Osteocyte (in vitro differentiated cells): ENCODE results near the gene FRMD8. TPM values are rescaled to one million over a fixed set of nuclear protein-coding genes. Genes with fewer than 3 reads are reported as not detected.
A peak's percentile ranks its signal among the peaks of the same experiment; 100 is the strongest.

Source experiments
- DNase-seq: peaks from one replicate; pipeline ENCODE4 v3.0.0; 2021; ENCODE audit warnings: mixed read lengths; ENCODE audit not compliant: unreplicated experiment; ENCODE audit errors: extremely low spot score
- H3K27ac Mint-ChIP-seq: one replicate; pipeline ENCODE4 v1.8.0; 2021; ENCODE audit warnings: mild to moderate bottlenecking, mixed read lengths; ENCODE audit not compliant: unreplicated experiment
- H3K27me3 Mint-ChIP-seq: one replicate; pipeline ENCODE4 v1.8.0; 2021; ENCODE audit warnings: mixed read lengths; ENCODE audit not compliant: unreplicated experiment
- H3K36me3 Mint-ChIP-seq: one replicate; pipeline ENCODE4 v1.8.0; 2021; ENCODE audit warnings: mixed read lengths; ENCODE audit not compliant: unreplicated experiment
- H3K4me1 Mint-ChIP-seq: one replicate; pipeline ENCODE4 v1.8.0; 2021; ENCODE audit warnings: mixed read lengths; ENCODE audit not compliant: unreplicated experiment
- H3K4me3 Mint-ChIP-seq: one replicate; pipeline ENCODE4 v1.8.0; 2021; ENCODE audit warnings: mild to moderate bottlenecking, moderate library complexity, mixed read lengths; ENCODE audit not compliant: unreplicated experiment
- H3K9me3 Mint-ChIP-seq: one replicate; pipeline ENCODE4 v1.8.0; 2021; ENCODE audit warnings: mixed read lengths; ENCODE audit not compliant: unreplicated experiment
- CTCF ChIP-seq: fragments of 200-600 bp; sonication (generic); IDR thresholded peaks from 2 replicates; pipeline ENCODE4 v1.5.0; 2021; ENCODE audit warnings: antibody characterized with exemption, mild to moderate bottlenecking, moderate library complexity
- total RNA-seq: library from RNA; stranded (reverse); gene quantifications from 2 replicates; pipeline ENCODE4 v1.2.1, GENCODE V29; 2021

Gene FRMD8
- total RNA-seq, 1 donor from 2014 or later: 62.8 TPM

DNA sequence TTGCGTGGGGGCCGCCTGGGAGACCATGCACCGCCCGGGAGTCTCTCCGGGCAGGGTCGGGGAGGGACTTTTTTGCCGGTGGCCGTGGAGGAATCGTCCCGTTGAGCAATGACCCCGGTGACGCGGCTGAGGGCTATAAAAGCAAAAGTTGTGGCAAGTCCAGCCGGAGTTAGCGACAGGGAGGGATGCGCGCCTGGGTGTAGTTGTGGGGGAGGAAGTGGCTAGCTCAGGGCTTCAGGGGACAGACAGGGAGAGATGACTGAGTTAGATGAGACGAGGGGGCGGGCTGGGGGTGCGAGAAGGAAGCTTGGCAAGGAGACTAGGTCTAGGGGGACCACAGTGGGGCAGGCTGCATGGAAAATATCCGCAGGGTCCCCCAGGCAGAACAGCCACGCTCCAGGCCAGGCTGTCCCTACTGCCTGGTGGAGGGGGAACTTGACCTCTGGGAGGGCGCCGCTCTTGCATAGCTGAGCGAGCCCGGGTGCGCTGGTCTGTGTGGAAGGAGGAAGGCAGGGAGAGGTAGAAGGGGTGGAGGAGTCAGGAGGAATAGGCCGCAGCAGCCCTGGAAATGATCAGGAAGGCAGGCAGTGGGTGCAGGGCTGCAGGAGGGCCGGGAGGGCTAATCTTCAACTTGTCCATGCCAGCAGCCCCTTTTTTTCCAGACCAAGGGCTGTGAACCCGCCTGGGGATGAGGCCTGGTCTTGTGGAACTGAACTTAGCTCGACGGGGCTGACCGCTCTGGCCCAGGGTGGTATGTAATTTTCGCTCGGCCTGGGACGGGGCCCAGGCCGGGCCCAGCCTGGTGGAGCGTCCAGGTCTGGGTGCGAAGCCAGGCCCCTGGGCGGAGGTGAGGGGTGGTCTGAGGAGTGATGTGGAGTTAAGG lies 36.4 kb downstream of the FRMD8 start, which contains the start of gene NEAT1:
Gene NEAT1, plus strand, starts transcription at position 166 of the 883 bp plus-strand sequence.
- Mint-ChIP-seq H3K27me3 (no peaks in the 10 kb centered on the region), H3K9me3 (no peaks in the 10 kb centered on the region), H3K4me1 (peaks cover 82% of the 10 kb centered on the region), H3K4me3 (peak within 1 kb of the TSS; percentile 98), H3K36me3 (peaks cover 42% of the 10 kb centered on the region), H3K27ac (peak within 1 kb of the TSS; percentile 99)
- DNase-seq: peak; percentile 98
- no peak for TF ChIP-seq CTCF

DNA sequence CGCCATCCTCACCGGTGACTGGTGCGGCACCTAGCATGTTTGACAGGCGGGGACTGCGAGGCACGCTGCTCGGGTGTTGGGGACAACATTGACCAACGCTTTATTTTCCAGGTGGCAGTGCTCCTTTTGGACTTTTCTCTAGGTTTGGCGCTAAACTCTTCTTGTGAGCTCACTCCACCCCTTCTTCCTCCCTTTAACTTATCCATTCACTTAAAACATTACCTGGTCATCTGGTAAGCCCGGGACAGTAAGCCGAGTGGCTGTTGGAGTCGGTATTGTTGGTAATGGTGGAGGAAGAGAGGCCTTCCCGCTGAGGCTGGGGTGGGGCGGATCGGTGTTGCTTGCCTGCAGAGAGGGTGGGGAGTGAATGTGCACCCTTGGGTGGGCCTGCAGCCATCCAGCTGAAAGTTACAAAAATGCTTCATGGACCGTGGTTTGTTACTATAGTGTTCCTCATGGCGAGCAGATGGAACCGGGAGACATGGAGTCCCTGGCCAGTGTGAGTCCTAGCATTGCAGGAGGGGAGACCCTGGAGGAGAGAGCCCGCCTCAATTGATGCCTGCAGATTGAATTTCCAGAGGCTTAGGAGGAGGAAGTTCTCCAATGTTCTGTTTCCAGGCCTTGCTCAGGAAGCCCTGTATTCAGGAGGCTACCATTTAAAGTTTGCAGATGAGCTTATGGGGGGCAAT lies 37.2 kb downstream of the FRMD8 start:
- peaks cover 46% of the 10 kb centered on the region for H3K36me3 Mint-ChIP-seq
- no peaks in the 10 kb centered on the region for H3K9me3 Mint-ChIP-seq
- TF ChIP-seq CTCF: no peak
- H3K27me3 Mint-ChIP-seq: no peaks in the 10 kb centered on the region
- peak overlapping the region; percentile 99 for H3K27ac Mint-ChIP-seq
- DNase-seq: peak; percentile 74
- peak overlapping the region; percentile 98 for H3K4me3 Mint-ChIP-seq
- peaks cover 80% of the 10 kb centered on the region for H3K4me1 Mint-ChIP-seq

GRCh38 chr11:65424205-65425104 lies 38.0 kb downstream of the FRMD8 start:
- Mint-ChIP-seq H3K27ac (peak overlapping the region; percentile 99), H3K27me3 (no peaks in the 10 kb centered on the region)
- peak; percentile 84 for DNase-seq

DNA sequence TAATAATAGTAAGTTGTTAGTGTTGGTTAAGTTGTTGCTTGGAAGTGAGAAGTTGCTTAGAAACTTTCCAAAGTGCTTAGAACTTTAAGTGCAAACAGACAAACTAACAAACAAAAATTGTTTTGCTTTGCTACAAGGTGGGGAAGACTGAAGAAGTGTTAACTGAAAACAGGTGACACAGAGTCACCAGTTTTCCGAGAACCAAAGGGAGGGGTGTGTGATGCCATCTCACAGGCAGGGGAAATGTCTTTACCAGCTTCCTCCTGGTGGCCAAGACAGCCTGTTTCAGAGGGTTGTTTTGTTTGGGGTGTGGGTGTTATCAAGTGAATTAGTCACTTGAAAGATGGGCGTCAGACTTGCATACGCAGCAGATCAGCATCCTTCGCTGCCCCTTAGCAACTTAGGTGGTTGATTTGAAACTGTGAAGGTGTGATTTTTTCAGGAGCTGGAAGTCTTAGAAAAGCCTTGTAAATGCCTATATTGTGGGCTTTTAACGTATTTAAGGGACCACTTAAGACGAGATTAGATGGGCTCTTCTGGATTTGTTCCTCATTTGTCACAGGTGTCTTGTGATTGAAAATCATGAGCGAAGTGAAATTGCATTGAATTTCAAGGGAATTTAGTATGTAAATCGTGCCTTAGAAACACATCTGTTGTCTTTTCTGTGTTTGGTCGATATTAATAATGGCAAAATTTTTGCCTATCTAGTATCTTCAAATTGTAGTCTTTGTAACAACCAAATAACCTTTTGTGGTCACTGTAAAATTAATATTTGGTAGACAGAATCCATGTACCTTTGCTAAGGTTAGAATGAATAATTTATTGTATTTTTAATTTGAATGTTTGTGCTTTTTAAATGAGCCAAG lies 38.9 kb downstream of the FRMD8 start:
- Mint-ChIP-seq H3K36me3 (peaks cover 49% of the 10 kb centered on the region), H3K9me3 (no peaks in the 10 kb centered on the region), H3K4me3 (peak overlapping the region; percentile 98), H3K4me1 (peaks cover 81% of the 10 kb centered on the region), H3K27ac (peak overlapping the region; percentile 99), H3K27me3 (no peaks in the 10 kb centered on the region)
- peak; percentile 74 for DNase-seq
- peak; percentile 8 for TF ChIP-seq CTCF

More at GRCh38 chr11:65424205-65425104, 38.0 kb downstream of the FRMD8 start:
- no peak for TF ChIP-seq CTCF
- Mint-ChIP-seq H3K4me3 (peak overlapping the region; percentile 98), H3K4me1 (peaks cover 80% of the 10 kb centered on the region), H3K9me3 (no peaks in the 10 kb centered on the region), H3K36me3 (peaks cover 49% of the 10 kb centered on the region)
